OCI-LY3 (cell line): ENCODE results near the gene ESR1.

Source experiments
- EZH2phosphoT487 ChIP-seq: fragments of 200-600 bp; shearing (Covaris generic); IDR thresholded peaks from 2 replicates; pipeline ENCODE4 v1.6.1; 2018; ENCODE audit warnings: antibody characterized with exemption, mixed run types, low read depth
- TF ChIP-seq, protein P1 (sequence below): fragments of 200-600, 300-600 bp; sonication (generic); IDR thresholded peaks from 2 replicates; pipeline ENCODE4 v1.5.1; 2014; ENCODE audit warnings: antibody characterized with exemption, low read length, low read depth

DNA sequence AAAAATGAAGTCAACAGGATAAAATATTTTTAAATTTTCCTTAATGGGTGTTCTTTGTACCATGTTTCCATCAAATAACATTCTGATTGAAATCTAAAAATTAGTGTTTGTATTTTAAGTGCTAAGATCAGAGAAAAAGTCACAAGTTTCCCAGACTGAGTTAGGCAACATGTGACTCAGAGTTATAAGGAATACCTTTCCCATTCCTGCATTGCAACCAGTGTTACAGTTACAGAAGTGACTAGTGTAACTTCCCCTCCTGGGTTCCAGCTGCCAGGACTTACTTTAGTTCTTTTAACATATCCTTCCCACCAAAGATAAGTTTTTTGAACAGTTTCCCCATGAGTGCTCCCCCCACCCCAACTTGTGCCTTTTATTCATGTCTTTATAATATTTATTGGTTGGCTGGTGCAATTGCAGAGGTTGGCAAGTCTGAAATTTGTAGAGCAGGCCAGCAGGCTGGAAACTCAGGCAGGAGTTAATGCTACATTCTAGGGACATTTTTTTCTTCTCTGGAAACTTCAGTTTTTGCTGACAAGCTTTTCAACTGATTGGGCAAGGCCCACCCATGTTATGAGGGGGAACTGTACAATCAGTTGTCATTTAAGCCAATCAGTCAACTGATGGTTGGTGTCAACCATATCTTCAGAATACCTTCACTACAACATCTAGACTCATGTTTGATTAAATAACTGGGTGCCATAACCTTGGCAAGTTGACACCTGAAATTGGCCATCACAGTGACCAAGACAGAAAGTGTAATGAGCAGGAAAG is 22.9 kb upstream of the ESR1 start:
- TF ChIP-seq, protein P1, sequence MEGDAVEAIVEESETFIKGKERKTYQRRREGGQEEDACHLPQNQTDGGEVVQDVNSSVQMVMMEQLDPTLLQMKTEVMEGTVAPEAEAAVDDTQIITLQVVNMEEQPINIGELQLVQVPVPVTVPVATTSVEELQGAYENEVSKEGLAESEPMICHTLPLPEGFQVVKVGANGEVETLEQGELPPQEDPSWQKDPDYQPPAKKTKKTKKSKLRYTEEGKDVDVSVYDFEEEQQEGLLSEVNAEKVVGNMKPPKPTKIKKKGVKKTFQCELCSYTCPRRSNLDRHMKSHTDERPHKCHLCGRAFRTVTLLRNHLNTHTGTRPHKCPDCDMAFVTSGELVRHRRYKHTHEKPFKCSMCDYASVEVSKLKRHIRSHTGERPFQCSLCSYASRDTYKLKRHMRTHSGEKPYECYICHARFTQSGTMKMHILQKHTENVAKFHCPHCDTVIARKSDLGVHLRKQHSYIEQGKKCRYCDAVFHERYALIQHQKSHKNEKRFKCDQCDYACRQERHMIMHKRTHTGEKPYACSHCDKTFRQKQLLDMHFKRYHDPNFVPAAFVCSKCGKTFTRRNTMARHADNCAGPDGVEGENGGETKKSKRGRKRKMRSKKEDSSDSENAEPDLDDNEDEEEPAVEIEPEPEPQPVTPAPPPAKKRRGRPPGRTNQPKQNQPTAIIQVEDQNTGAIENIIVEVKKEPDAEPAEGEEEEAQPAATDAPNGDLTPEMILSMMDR, result no peak
- TF ChIP-seq EZH2phosphoT487, result no peak
